ENCODE measurements around the gene PTPRM.

The PTPRM gene

GRCh38 chr18:7676253-7676873 is 109.2 kb downstream of the PTPRM start:
- no peak for DNase-seq

DNA sequence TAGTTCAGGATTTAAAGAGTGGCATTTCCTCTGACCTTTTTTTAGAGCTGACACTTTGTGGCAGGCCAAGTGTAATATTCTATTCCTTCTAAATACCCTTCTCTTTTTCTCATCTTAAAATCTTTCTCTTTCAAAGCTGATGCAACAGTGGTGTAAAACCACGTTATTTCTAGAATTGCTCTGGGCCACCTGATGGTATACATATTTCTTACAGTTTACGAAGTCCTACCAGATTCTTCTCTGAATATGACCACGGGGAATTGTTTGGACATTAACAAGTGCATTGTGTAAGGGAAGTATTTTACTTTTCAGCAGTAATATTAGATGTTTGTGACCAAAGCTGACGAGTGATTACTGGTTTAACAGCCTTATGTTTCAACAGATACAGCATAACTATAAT is 109.9 kb downstream of the PTPRM start:
- DNase-seq: no peak

GRCh38 chr18:7677424-7677823 is 110.3 kb downstream of the PTPRM start:
- no peak for DNase-seq

DNA sequence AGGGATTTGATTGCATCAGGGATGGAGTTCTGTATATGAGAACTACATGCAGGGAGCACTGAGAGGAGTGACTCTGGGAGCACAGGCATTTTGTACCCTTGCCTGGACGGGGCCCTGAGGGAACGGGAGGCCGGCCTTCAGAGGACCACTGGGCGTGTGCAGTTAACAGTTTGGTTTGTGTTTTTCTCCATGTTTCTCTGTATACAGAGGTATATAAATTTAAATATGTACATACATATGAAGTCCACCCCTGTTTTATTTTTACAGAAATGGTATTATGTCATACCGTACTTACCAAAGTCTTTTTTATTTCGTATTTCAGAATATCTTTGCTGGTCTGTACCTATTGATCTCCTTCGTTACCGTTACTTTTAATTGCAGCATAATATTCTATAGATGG is 111.3 kb downstream of the PTPRM start:
- no peak for DNase-seq

GRCh38 chr18:7678801-7679200 is 111.7 kb downstream of the PTPRM start:
- DNase-seq: no peak

DNA sequence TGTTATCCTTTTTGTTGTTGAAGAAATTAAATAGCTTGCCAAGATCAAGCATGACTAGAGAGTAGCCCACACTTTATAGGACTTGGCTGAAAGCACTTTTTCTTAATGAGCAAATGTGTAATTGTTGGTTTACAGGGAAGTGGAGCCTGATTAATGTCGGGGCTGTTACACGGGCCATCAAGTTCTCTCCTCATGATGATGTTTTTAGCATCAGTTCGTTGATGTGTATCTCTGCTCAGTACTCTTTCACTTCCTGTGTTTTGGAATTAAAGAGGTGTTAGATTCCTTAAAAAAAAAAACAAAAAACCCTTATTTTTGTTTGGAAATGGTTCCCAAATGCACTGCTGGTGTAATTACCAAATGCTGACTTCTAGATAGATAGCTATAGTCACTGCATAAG is 114.2 kb downstream of the PTPRM start:
- DNase-seq: no peak

GRCh38 chr18:7682321-7682720 is 115.2 kb downstream of the PTPRM start:
- no peak for DNase-seq

- no peak for DNase-seq
Measured at GRCh38 chr18:7683753-7684152, 116.6 kb downstream of the PTPRM start.

DNA sequence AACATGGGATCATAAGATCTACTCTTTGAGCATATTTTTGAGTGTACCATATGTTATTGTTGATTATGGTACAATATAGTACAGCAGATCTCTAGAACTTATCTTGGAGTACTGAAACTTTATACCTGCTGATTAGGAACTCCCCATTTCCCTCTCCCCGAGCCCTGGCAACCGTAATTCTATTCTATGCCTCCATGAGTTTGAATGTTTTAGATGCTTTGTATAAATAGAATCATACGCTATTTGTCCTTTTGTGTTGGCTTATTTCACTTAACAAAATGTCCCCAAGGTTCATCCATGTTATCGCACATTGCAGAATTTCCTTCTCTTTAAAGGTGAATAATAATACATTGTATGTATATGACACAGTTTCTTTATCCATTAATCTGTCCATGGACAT is 117.2 kb downstream of the PTPRM start:
- no peak for DNase-seq

GRCh38 chr18:7684966-7685365 is 117.8 kb downstream of the PTPRM start:
- DNase-seq: no peak

GRCh38 chr18:7686278-7686677 is 119.2 kb downstream of the PTPRM start:
- DNase-seq: no peak

DNA sequence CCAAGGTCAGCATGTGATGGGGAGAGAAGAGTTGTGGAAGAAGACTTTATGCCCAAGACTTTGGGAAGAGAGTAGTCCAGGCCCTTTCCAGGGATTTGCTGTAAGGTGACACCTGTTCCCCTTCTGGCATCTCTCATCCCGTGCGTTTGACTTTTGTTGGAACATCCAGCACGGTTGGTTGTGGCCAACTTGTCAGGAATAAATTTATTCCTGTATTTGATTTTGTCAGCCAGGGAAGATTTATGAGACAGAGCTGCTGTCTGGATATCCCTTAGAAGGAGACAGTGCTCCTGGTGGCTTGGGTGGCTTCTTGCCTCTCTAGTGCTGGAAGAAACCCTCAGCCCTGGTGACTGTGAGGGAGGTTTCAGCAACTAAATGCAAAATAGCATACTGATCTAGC is 121.5 kb downstream of the PTPRM start:
- no peak for DNase-seq

DNA sequence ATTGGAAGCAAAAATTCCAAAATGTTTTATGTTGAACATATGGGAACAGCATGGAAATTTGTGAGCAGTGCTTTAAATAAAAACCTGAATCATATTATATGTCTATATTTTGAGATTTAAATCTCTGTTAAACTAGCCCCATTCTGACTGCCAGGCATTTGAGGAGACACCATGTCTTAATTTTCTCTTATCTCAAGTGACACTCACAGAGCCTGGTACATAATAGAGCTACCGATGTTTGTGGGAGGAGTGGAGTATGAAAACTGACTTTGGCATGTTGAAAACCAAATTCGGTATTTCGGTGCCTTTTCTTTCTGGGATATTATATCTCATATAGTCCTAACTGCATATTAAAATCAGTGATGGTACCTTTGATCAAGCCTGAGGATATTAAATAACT is 124.1 kb downstream of the PTPRM start:
- DNase-seq: no peak

DNA sequence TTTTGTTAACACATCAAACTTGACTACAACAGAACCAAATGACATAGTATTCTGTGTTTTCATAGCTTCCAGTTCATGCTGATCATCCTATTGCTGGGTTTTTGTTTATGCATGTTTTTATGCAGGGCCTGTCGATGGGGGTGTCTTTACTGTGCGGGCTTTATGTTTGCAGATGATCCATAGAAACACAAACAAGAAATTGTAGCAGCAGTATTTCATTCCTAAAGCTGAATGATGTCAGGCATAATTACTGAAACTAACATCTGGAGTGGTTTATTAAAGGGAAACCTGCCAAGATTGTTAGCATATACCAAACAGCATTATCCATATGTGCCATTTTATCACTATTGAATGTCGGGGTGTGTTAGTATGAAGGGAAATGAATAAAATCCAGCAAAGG is 129.7 kb downstream of the PTPRM start:
- no peak for DNase-seq

- no peak for DNase-seq
Measured at GRCh38 chr18:7697306-7697705, 130.2 kb downstream of the PTPRM start.

GRCh38 chr18:7711495-7711894 is 144.4 kb downstream of the PTPRM start:
- no peak for DNase-seq

DNA sequence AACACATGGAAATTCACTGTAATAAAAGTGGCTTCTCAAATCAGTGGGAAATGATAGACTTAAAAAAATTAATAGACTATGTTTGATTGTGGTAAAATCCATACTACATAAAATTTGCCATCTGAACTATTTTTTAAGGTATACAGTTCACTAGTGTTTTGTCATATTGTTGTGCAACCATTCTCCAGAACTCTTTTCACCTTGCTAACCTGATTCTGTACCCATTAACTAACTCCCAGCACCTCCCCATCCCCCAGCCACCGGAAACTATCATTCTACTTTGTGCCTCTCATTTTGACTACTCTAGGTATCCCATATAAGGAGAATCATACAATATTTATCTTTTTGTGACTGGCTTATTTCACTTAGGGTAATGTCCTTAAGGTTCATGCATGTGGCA is 153.3 kb downstream of the PTPRM start:
- DNase-seq: no peak

- no peak for DNase-seq
Measured at GRCh38 chr18:7721532-7721931, 154.4 kb downstream of the PTPRM start.

GRCh38 chr18:7722955-7723354 is 155.8 kb downstream of the PTPRM start:
- no peak for DNase-seq

DNA sequence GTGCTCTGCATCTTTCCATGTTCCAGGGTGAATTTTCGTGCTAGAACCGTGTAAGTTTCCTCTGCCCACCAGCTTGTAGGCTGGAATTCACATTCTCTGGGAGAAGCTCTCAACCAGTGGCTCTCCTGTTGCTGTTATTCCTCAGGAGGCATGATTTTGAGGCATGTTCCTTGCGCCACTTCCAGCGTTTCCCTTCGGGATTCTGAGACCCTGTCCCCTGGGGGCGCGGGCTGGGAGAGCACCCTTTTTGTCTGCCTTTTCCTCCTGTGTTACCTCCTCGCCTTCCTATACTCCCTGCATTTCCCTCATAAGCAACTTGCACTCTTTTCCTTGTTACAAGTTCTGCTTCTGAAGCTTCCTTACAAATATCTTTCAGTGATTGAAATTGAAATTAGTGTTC is 156.4 kb downstream of the PTPRM start:
- no peak for DNase-seq

GRCh38 chr18:7725473-7725872 is 158.4 kb downstream of the PTPRM start:
- DNase-seq: no peak

DNA sequence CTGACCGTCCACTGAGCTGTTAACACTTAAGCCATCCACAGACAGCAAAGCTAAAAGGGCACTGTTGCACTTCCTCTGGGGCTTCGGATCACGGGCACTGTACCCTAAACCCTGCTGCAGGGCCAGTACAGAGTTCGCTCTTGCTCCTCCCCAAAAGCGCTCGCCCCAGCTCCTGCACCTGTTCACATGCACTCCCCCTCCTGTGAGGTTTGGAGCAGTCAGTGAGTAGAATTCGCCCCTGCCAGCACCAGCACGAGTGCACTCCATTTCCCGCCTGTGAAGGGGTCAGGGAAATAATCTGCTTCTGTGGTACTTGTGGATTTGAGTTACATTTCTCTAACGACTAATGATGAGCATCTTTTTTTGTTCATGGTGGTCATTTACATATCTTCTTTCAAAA is 158.8 kb downstream of the PTPRM start:
- DNase-seq: no peak

- DNase-seq: no peak
Measured at GRCh38 chr18:7726522-7726921, 159.4 kb downstream of the PTPRM start.

GRCh38 chr18:7727361-7728076 is 160.4 kb downstream of the PTPRM start:
- DNase-seq: no peak

GRCh38 chr18:7728297-7728696 is 161.2 kb downstream of the PTPRM start:
- DNase-seq: no peak
